Transverse colon (tissue), 4 donors: ENCODE results near the gene LIPK.

Experiments
- CTCF ChIP-seq, 5 experiments: fragments of 200-600 bp in 3 of 5; fragments of 450-650 bp in 2 of 5; sonication (generic) in 3 of 5; IDR thresholded peaks; 1 replicate in 2 of 5; 2 replicates in 3 of 5; pipeline ENCODE4 v1.5.1; 2016 to 2017; ENCODE audit warnings: antibody characterized with exemption in 5 of 5, inconsistent platforms in 3 of 5, mild to moderate bottlenecking in 2 of 5, moderate library complexity in 1 of 5
- POLR2A ChIP-seq: fragments of 450-650 bp; IDR thresholded peaks from one replicate; pipeline ENCODE4 v1.6.1; 2016; ENCODE audit warnings: antibody characterized with exemption, mild to moderate bottlenecking, moderate library complexity
- POLR2AphosphoS5 ChIP-seq, 3 donors: sonication (generic); formaldehyde crosslinking; IDR thresholded peaks; one replicate each; pipeline ENCODE4 v1.6.1; 2016; ENCODE audit warnings: antibody characterized with exemption in 3 of 3

- TF ChIP-seq CTCF (IDR thresholded peaks at IDR 0.05): no peak
- no peak for TF ChIP-seq POLR2A
- TF ChIP-seq POLR2AphosphoS5 (IDR thresholded peaks at IDR 0.05): no peak
These were observed 34.0 kb upstream of the LIPK start for GRCh38 chr10:88672041-88672440.
